ENCODE measurements around the gene TTC23. TPM values are rescaled to one million over a fixed set of nuclear protein-coding genes. Genes with fewer than 3 reads are reported as not detected.
A peak's percentile ranks its signal among the peaks of the same experiment; 100 is the strongest.

The TTC23 gene
- total RNA-seq, 1 donor from 2014 or later: 10.0 TPM

- no peak overlapping the region for H3K4me3 ChIP-seq (ENCODE audit: low read depth, low read length)
- FAIRE-seq (no peak), DNase-seq (ENCODE audit: low read depth) (no peak)
- H3K27me3 ChIP-seq (ENCODE audit: control insufficient read depth, insufficient read depth, low read length): no peaks in the 10 kb centered on the region
- TF ChIP-seq CTCF (IDR thresholded peaks at IDR 0.05; ENCODE audit: insufficient read depth, low read length, severe bottlenecking): no peak
- no peaks in the 10 kb centered on the region for H3K36me3 ChIP-seq (ENCODE audit: control insufficient read depth, insufficient read depth, low read length)
These were observed 128.2 kb downstream of the TTC23 start for GRCh38 chr15:99121207-99121606.

- Histone ChIP-seq H3K36me3 (ENCODE audit: control insufficient read depth, insufficient read depth, low read length) (no peaks in the 10 kb centered on the region), H3K4me3 (ENCODE audit: low read depth, low read length) (no peak overlapping the region), H3K27me3 (ENCODE audit: control insufficient read depth, insufficient read depth, low read length) (no peaks in the 10 kb centered on the region)
- FAIRE-seq (peak; percentile 18), DNase-seq (ENCODE audit: low read depth) (no peak)
- no peak for TF ChIP-seq CTCF (IDR thresholded peaks at IDR 0.05; ENCODE audit: insufficient read depth, low read length, severe bottlenecking)
These were observed 129.2 kb downstream of the TTC23 start for GRCh38 chr15:99120050-99120777.

GRCh38 chr15:99118801-99119546 lies 130.4 kb downstream of the TTC23 start:
- no peak for DNase-seq (ENCODE audit: low read depth)
- no peak for FAIRE-seq
- no peak for TF ChIP-seq CTCF (IDR thresholded peaks at IDR 0.05; ENCODE audit: insufficient read depth, low read length, severe bottlenecking)

GRCh38 chr15:99118258-99118632 lies 131.1 kb downstream of the TTC23 start:
- Histone ChIP-seq H3K36me3 (ENCODE audit: control insufficient read depth, insufficient read depth, low read length) (no peaks in the 10 kb centered on the region), H3K4me3 (ENCODE audit: low read depth, low read length) (no peak overlapping the region), H3K27me3 (ENCODE audit: control insufficient read depth, insufficient read depth, low read length) (no peaks in the 10 kb centered on the region)
- no peak for TF ChIP-seq CTCF (IDR thresholded peaks at IDR 0.05; ENCODE audit: insufficient read depth, low read length, severe bottlenecking)
- DNase-seq (ENCODE audit: low read depth): no peak
- FAIRE-seq: no peak

More at GRCh38 chr15:99118801-99119546, 130.4 kb downstream of the TTC23 start:
- H3K27me3 ChIP-seq (ENCODE audit: control insufficient read depth, insufficient read depth, low read length): no peaks in the 10 kb centered on the region
- H3K36me3 ChIP-seq (ENCODE audit: control insufficient read depth, insufficient read depth, low read length): no peaks in the 10 kb centered on the region
- no peak overlapping the region for H3K4me3 ChIP-seq (ENCODE audit: low read depth, low read length)

- no peak overlapping the region for H3K4me3 ChIP-seq (ENCODE audit: low read depth, low read length)
- DNase-seq (ENCODE audit: low read depth) (no peak), FAIRE-seq (peak; percentile 88)
- no peaks in the 10 kb centered on the region for H3K36me3 ChIP-seq (ENCODE audit: control insufficient read depth, insufficient read depth, low read length)
- TF ChIP-seq CTCF (IDR thresholded peaks at IDR 0.05; ENCODE audit: insufficient read depth, low read length, severe bottlenecking): no peak
- H3K27me3 ChIP-seq (ENCODE audit: control insufficient read depth, insufficient read depth, low read length): no peaks in the 10 kb centered on the region
These were observed 131.7 kb downstream of the TTC23 start for GRCh38 chr15:99117563-99118257.
